Activated CD4-positive, alpha-beta T cell treated with anti-CD3 and anti-CD28 coated beads for 24 hours (primary cell): Measurements from ENCODE around the gene CCL4L2.
"Not testable (repeated sequence)": the region's sequence is repeated elsewhere in the genome, so short reads cannot be mapped to it uniquely, and the experiment has no call there.

Source experiments
- DNase-seq, 2 donors: peaks; one replicate each; pipeline ENCODE4 v3.0.0-alpha.2; 2020; ENCODE audit warnings: low read depth in 2 of 2

The CCL4L2 gene

GRCh38 chr17:36221581-36222100 lies 10.8 kb downstream of the CCL4L2 start:
- DNase-seq, result not testable (repeated sequence)

DNA sequence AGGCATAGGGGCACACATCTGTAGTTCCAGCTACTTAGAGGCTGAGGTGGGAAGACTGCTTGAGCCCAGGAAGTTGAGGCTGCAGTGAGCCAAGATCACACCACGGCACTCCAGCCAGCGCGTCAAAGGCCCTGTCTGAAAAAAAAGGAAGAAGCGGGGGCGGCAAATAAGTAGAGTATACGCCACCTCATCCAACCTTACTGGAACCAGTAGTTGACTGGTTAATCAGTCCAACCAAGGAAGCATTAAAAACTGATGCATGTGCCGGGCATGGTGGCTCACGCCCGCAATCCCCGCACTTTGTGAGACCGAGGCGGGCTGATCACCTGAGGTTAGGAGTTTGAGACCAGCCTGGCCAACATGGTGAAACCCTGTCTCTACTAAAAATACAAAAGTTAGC lies 12.1 kb downstream of the CCL4L2 start:
- not testable (repeated sequence) for DNase-seq

- DNase-seq, result not testable (repeated sequence)
Measured at GRCh38 chr17:36229644-36230043, 18.8 kb downstream of the CCL4L2 start.

DNA sequence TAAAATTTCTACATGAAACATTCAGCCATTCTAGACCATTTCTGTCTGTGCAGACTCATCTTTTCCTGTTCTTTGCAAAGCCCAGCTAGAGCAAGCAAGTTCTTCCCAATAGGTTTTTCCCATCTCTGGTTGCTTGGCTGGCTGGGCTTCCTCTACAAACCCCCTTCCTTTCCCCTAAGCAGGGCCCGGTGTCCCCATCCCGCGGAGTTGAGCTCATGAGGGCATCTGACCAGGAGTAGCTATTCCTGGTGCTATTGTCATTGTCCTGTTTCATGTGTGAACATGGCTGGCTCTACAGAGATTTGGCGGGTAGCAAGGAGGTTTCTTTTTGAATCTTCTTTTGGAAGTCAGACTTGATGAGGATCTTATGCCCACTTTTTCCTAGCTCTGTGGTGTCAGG lies 31.2 kb downstream of the CCL4L2 start:
- not testable (repeated sequence) for DNase-seq
